NCI-H2081 treated with DMSO at 0.1 percent for 48 hours (cell line): Measurements from ENCODE around the gene TMEM95.

ENCODE experiments used
- DNase-seq: peaks from one replicate; lab custom pipeline; 2025; lab: John Stamatoyannopoulos, UW

The TMEM95 gene

DNA sequence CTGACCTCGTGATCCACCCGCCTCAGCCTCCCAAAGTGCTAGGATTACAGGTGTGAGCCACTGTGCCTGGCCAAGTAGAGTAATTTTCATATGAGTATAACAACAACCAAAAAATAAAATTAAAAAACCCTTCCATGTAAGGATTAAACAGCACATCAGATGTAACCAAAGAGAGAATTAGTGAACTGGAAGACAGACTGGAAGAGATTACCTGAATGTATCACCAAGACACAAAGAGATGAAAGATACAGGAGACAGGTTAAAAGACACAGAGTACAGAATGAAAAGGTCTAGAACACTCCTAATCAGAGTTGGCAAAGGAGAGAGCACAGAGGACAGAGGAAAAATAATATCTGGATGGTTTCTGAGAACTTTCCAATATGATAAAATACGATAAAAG, 24.2 kb downstream of the TMEM95 start:
- no peak for DNase-seq

- no peak for DNase-seq
Observed at GRCh38 chr17:7380321-7380720, 25.4 kb downstream of the TMEM95 start.

DNA sequence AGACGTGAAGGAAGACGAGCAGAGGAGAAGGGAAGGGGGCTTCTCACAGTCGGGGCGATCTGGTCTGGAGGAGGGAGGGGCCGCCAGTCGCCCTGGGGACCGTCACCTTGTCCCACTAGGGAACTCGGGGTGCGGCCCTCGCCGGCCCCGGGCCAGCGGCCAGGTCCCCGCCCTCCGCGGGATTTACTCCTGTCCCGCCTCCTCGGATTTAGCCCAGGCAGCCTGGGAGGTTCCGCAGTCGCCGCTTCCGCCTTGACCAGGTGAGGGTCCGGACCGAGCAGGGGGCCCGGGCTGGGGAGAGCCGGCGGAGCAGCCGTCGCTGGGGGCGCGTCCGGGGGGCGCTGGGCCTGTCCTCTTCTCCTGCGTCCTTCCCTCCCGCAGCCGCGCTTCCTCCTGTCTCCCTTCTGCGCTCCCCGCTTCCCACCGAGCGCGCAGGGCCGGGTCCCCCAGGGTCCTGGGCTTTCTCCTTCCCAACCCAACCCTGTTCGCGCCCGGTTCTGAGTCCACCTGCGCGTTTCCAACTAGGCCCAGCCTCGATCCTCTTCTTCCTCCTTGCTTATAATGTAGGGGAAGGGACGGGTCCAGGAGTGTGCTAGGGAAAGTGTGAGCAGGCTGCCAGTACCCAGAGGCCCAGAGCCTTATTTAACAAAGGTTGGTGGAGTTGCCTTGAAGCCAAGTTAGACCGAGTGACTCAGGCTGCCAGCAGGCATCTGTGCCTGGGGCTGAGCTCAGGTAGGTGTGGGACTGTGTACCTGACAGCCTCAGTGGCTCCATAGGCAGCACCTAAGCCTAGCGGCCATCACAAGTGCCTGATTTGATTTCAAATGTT, 26.1 kb downstream of the TMEM95 start, which contains the start of gene TNK1:
TSS of gene TNK1 (plus strand) at position 235 of the 829 bp plus-strand sequence. CDS start 1,838 bp downstream, outside the sequence.
- DNase-seq, result no peak

- no peak for DNase-seq
Observed at GRCh38 chr17:7382901-7383300, 27.9 kb downstream of the TMEM95 start.

DNA sequence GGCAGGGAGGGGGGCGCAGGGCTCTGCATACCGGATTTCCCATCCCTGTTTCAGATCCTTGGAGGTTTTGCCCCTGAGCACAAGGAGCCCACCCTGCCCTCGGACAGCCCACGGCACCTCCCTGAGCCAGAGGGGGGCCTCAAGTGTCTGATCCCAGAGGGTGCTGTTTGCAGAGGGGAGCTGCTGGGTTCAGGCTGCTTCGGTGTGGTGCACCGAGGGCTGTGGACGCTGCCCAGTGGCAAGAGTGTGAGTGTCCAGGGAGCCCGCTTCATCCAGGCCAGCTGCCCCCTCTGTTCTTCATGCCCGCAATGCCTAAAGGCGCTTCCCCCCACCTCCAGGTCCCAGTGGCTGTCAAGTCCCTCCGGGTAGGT, 28.4 kb downstream of the TMEM95 start:
- DNase-seq, result no peak

- no peak for DNase-seq
Observed at GRCh38 chr17:7383742-7384488, 29.0 kb downstream of the TMEM95 start.

- DNase-seq, result no peak
Observed at GRCh38 chr17:7384489-7385081, 29.6 kb downstream of the TMEM95 start.

- DNase-seq, result no peak
Observed at GRCh38 chr17:7388856-7389255, 33.9 kb downstream of the TMEM95 start.

GRCh38 chr17:7389924-7390910, 35.3 kb downstream of the TMEM95 start:
- no peak for DNase-seq

GRCh38 chr17:7391307-7391706, 36.4 kb downstream of the TMEM95 start:
- no peak for DNase-seq

- no peak for DNase-seq
Observed at GRCh38 chr17:7392696-7393612, 38.0 kb downstream of the TMEM95 start.

GRCh38 chr17:7393613-7394451, 38.9 kb downstream of the TMEM95 start:
- DNase-seq, result no peak

DNA sequence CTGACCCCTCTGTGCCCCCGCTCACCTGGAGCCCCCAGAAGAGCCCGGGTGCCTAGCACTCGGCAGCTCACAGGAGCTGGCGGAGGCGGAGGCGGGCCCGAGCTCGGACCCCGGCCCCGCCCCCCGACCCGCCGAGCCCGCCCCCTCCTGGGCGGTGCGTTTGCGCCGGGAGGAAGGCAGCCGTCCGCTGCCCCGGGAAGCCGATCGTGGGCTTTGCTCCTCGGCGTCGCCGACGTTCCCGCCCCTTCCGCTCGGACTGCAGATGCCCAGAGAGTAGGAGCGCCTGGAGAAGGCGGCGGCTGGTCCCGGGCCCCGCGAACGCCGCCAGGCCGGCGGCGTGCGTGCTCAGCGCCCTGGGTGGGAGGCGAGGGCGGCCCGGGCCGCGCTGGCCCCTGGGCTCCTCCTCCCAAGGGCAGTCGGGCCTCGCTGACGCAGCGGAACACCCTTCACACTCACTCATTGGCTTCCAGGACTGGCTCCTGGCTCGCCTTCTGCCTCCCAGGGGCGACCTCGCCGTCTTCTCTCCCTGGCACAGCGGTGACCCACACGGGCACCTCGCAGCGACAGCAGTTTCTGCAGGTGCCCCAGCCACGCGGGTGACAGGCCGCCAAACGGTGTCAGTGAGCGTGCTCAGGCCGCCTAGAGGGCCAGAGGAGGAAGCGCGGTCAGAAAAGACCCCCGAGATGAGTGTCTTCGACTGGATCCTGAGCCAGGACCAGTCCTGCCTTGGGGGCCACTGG, 39.7 kb downstream of the TMEM95 start, which contains the start of gene PLSCR3:
TSS of gene PLSCR3 (minus strand) at position 74 of the 740 bp plus-strand sequence. CDS start 415 bp downstream, outside the sequence.
- peak; percentile 11 for DNase-seq

GRCh38 chr17:7396147-7396546, 41.2 kb downstream of the TMEM95 start:
- no peak for DNase-seq

DNA sequence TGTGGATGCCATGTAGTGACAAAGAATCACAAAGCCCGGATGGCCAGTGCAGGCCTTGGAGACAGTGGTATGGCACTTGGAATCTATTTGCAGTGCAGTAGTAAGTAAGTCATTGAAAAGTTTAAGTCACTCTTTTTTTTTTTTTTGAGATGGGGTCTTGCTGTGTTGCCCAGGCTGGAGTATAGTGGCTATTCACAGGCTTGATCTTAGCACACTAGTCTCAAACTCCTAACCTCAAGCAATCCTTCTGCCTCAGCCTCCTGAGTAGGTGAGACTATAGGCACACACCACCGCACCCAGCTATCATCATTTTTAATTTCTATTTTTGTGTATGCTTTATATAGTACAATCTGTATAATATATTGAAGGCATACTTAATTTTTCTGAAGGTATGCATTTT, 43.7 kb downstream of the TMEM95 start:
- no peak for DNase-seq

GRCh38 chr17:7403043-7403726, 48.2 kb downstream of the TMEM95 start:
- no peak for DNase-seq

GRCh38 chr17:7403727-7403976, 48.7 kb downstream of the TMEM95 start:
- no peak for DNase-seq

- peak; percentile 91 for DNase-seq
Observed at GRCh38 chr17:7403977-7404736, 49.2 kb downstream of the TMEM95 start, which contains the start of gene TMEM256. Gene TMEM256, minus strand, starts transcription at chr17:7404097. Its CDS starts 13 bp downstream, at chr17:7404084.
